GM10266 (cell line): Measurements from ENCODE around the gene CNTNAP4.

Source experiments
- DNase-seq: peaks from one replicate; pipeline ENCODE4 v3.0.0; 2012; ENCODE audit errors: extremely low spot score
- TF ChIP-seq, protein P1 (sequence below): IDR thresholded peaks from 2 replicates; pipeline ENCODE4 v1.5.1; 2012; ENCODE audit warnings: mild to moderate bottlenecking, low read depth; ENCODE audit not compliant: control insufficient read depth, insufficient read depth; ENCODE audit errors: missing control alignments

Gene CNTNAP4

DNA sequence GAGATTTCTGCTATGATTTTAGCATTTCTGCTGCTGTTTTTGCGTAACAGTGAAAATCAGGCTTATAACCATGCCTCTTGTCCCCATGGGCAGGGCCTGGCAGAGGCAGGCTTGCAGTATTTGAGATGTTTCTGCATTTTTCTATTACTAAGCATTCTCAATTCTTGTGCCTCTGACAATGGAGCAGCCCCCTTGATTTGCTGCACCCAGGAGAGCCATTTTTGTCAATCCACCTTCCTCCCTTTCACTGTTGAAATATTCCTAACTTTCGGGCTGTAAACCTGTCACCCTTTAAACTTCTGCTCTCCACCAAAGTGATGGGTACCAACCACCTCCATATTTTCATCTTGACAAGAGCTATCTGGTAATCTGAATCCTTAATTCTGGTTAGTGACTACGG is 178.1 kb downstream of the CNTNAP4 start:
- no peak for DNase-seq
- TF ChIP-seq, protein P1, sequence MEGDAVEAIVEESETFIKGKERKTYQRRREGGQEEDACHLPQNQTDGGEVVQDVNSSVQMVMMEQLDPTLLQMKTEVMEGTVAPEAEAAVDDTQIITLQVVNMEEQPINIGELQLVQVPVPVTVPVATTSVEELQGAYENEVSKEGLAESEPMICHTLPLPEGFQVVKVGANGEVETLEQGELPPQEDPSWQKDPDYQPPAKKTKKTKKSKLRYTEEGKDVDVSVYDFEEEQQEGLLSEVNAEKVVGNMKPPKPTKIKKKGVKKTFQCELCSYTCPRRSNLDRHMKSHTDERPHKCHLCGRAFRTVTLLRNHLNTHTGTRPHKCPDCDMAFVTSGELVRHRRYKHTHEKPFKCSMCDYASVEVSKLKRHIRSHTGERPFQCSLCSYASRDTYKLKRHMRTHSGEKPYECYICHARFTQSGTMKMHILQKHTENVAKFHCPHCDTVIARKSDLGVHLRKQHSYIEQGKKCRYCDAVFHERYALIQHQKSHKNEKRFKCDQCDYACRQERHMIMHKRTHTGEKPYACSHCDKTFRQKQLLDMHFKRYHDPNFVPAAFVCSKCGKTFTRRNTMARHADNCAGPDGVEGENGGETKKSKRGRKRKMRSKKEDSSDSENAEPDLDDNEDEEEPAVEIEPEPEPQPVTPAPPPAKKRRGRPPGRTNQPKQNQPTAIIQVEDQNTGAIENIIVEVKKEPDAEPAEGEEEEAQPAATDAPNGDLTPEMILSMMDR = no peak

- DNase-seq = no peak
- TF ChIP-seq, protein P1 = no peak
Observed at GRCh38 chr16:76456016-76456415, 178.8 kb downstream of the CNTNAP4 start.

GRCh38 chr16:76459111-76459510 is 181.9 kb downstream of the CNTNAP4 start:
- TF ChIP-seq, protein P1 = no peak
- no peak for DNase-seq

DNA sequence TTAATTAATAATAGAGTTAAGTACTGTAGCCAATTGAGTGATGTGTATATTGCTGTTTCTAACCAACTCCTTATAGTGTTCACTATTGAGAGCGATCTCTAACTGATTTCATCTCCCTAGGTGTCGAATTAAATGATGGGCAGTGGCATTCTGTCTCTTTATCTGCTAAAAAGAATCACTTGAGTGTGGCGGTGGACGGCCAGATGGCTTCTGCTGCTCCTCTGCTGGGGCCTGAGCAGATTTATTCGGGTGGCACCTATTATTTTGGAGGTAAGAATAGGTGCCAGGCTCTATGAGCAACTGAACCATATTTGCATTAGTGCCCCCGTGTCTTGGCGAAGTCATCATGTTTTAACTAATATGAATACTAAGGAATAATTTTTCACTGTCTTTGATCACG is 184.6 kb downstream of the CNTNAP4 start:
- TF ChIP-seq, protein P1 = no peak
- no peak for DNase-seq

- no peak for DNase-seq
- TF ChIP-seq, protein P1 = no peak
Observed at GRCh38 chr16:76464955-76465620, 187.9 kb downstream of the CNTNAP4 start.

DNA sequence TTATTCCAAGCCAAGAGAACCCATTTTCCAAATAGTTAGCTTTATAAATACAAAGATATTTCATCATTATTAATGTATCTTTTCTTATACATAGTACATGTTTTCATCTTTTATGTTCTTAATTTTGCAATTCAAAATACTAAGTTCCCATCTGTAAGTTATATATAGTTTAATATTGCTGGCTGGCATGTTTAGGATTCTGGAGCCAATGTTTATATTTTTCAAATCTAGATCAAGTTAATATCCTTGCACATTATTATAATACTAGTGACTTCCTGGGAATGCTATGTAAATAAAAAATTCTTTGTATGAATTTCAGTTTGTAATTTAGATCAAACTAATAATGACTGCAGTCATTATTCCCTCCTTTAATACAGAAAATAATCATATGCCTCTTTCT is 189.7 kb downstream of the CNTNAP4 start:
- no peak for DNase-seq
- TF ChIP-seq, protein P1 = no peak

GRCh38 chr16:76474048-76474447 is 196.8 kb downstream of the CNTNAP4 start:
- TF ChIP-seq, protein P1 = no peak
- DNase-seq = no peak
